ENCODE results near the gene PRRT3.

- TF ChIP-seq POLR2A (IDR thresholded peaks at IDR 0.05) = no peak
- TF ChIP-seq CTCF (IDR thresholded peaks at IDR 0.05) = no peak
Measured at GRCh38 chr3:9944271-9944670, 7.9 kb downstream of the PRRT3 start.
